ENCODE data around the gene PCDHA12. TPM values are rescaled to one million over a fixed set of nuclear protein-coding genes. Genes with fewer than 3 reads are reported as not detected.

PCDHA12 gene
- total RNA-seq, 4 donors from 2014 or later: 0.15 to 0.26 TPM; not detected in 2

DNA sequence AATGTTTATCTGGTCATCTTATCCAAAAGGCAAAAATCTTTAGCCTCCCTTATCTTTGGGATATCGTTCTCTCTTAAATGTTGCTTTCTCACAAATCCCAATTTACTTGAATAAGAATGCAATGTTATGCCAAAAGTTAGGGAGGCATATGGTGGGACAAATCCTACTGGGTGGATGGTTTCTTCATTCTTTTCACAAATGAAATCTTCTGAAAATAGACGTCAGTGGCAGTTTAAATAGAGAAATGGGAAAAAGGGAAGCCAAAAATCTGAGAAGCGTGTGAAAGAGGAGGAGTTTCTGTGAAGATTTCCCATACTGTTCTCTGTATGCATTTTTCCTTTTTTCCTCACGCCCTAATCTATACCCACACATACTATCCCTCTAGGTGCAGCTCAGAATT, 48.5 kb downstream of the PCDHA12 start:
- intact Hi-C loops (cut with DNase I): no loop called here
- Histone ChIP-seq H3K4me1 (peaks cover 0 to 20% (median 0%) of the 10 kb centered on the region in 3 donors), H3K27ac (no peak overlapping the region), H3K9me3 (no peaks in the 10 kb centered on the region), H3K27me3 (peaks cover 0 to 58% (median 8%) of the 10 kb centered on the region in 4 donors), H3K4me3 (no peak overlapping the region), H3K36me3 (no peaks in the 10 kb centered on the region)
- 55 to 59% methylated on average over 4 of the region's 4 CpGs for whole genome bisulfite sequencing, 2 donors
- TF ChIP-seq CTCF (IDR thresholded peaks at IDR 0.05) (no peak), POLR2A (IDR thresholded peaks at IDR 0.05) (no peak)
- DNase-seq: no peak

- Histone ChIP-seq H3K27me3 (peaks cover 0 to 63% (median 8%) of the 10 kb centered on the region in 4 donors), H3K4me1 (peaks cover 0 to 20% (median 0%) of the 10 kb centered on the region in 3 donors)
These were observed 50.8 kb downstream of the PCDHA12 start, which contains the start of gene PCDHAC1 for GRCh38 chr5:140925806-140926442. Gene PCDHAC1 (plus strand): TSS chr5:140926299. CDS start chr5:140926893, 594 bp downstream.

GRCh38 chr5:140926443-140927227, 51.5 kb downstream of the PCDHA12 start:
- DNase-seq: no peak
- Histone ChIP-seq H3K27me3 (peaks cover 0 to 62% (median 8%) of the 10 kb centered on the region in 4 donors), H3K4me3 (peak overlapping the region; percentile 10 to 62 (median 43)), H3K4me1 (peaks cover 0 to 20% (median 0%) of the 10 kb centered on the region in 3 donors), H3K9me3 (no peaks in the 10 kb centered on the region), H3K36me3 (no peaks in the 10 kb centered on the region), H3K27ac (no peak overlapping the region)
- peak in 5 of 6 experiments; percentile 34 to 63 (median 55) for TF ChIP-seq CTCF (IDR thresholded peaks at IDR 0.05)
- no peak for TF ChIP-seq POLR2A (IDR thresholded peaks at IDR 0.05)
- intact Hi-C loops (cut with DNase I): no loop called here
- WGBS, 2 donors: 18% methylated on average over 16 of the region's 74 CpGs; no CpG with 5 or more reads in 1 of the 2 donors

More at GRCh38 chr5:140925806-140926442, 50.8 kb downstream of the PCDHA12 start, which contains the start of gene PCDHAC1:
- no peaks in the 10 kb centered on the region for H3K9me3 ChIP-seq
- no peak within 1 kb of the TSS for H3K27ac ChIP-seq
- 21 to 23% methylated on average over 12 to 13 of the region's 41 CpGs for WGBS, 2 donors
- intact Hi-C loops (cut with DNase I): no loop called here
- no peak for DNase-seq
- H3K4me3 ChIP-seq: peak within 1 kb of the TSS; percentile 10 to 62 (median 43)
- TF ChIP-seq CTCF (IDR thresholded peaks at IDR 0.05) (no peak), POLR2A (IDR thresholded peaks at IDR 0.05) (no peak)
- H3K36me3 ChIP-seq: no peaks in the 10 kb centered on the region

DNA sequence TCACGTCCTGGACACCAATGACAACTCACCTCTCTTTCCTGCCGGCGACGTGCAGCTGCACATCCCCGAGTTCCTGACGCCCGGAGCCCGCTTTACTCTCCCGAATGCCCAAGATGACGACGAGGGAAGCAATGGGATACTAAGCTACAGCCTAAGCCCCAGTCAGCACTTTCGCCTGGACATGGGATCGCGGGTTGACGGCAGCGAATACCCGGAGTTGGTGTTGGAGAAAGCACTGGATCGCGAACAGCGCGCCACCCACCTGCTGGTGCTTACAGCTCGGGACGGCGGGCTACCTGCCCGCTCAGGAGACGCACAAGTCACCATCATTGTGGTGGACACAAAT, 52.1 kb downstream of the PCDHA12 start:
- Histone ChIP-seq H3K27me3 (peaks cover 0 to 62% (median 8%) of the 10 kb centered on the region in 4 donors), H3K36me3 (no peaks in the 10 kb centered on the region), H3K27ac (no peak overlapping the region), H3K4me1 (peaks cover 0 to 20% (median 0%) of the 10 kb centered on the region in 3 donors), H3K4me3 (peak overlapping the region; percentile 10 to 62 (median 43)), H3K9me3 (no peaks in the 10 kb centered on the region)
- DNase-seq: no peak
- TF ChIP-seq POLR2A (IDR thresholded peaks at IDR 0.05) (no peak), CTCF (IDR thresholded peaks at IDR 0.05) (no peak)
- intact Hi-C loops (cut with DNase I): no loop called here
- WGBS, 2 donors: 15 to 34% methylated on average over 5 to 8 of the region's 26 CpGs

Other genes starting within 250 kb of the PCDHA12 start
- gene CD14, start 242.1 kb upstream of the PCDHA12 start, total RNA-seq: 10 to 100 TPM in 3 of 4 donors, 1 to 10 TPM in 1; 7.6 to 58.1 (median 30.9) TPM
- gene TMCO6, start 235.9 kb upstream of the PCDHA12 start, total RNA-seq: 10 to 100 TPM; 18.4 to 46.7 (median 28.2) TPM
- 10 to 100 TPM; 31.3 to 56.3 (median 42.5) TPM for gene NDUFA2, start 227.7 kb upstream of the PCDHA12 start, total RNA-seq
- 100 to 1,000 TPM in 1 of 4 donors, 10 to 100 TPM in 3; 44.9 to 110 (median 79.8) TPM for gene IK, start 227.5 kb upstream of the PCDHA12 start, total RNA-seq
- gene WDR55, start 210.4 kb upstream of the PCDHA12 start, total RNA-seq: 10 to 100 TPM; 24.2 to 29.5 (median 25.4) TPM
- under 1 TPM in 2 of 4 donors, not detected in 2; 0.19 to 0.75 TPM for gene DND1, start 201.7 kb upstream of the PCDHA12 start, total RNA-seq
- gene HARS1, start 183.9 kb upstream of the PCDHA12 start, total RNA-seq: 10 to 100 TPM; 44.3 to 74.0 (median 62.9) TPM
- gene HARS2, start 183.9 kb upstream of the PCDHA12 start, total RNA-seq: 10 to 100 TPM; 13.3 to 24.2 (median 22.8) TPM
- gene ZMAT2, start 174.9 kb upstream of the PCDHA12 start, total RNA-seq: 10 to 100 TPM; 25.2 to 52.4 (median 41.3) TPM
- not detected for gene PCDHA1, start 89.2 kb upstream of the PCDHA12 start, total RNA-seq
- gene PCDHA2, start 80.5 kb upstream of the PCDHA12 start, total RNA-seq: not detected
- gene PCDHA3, start 74.3 kb upstream of the PCDHA12 start, total RNA-seq: under 1 TPM in 3 of 4 donors, not detected in 1; 0.09 to 0.19 (median 0.18) TPM
- gene PCDHA4, start 68.2 kb upstream of the PCDHA12 start, total RNA-seq: under 1 TPM; 0.18 to 0.38 (median 0.27) TPM
- gene PCDHA5, start 53.7 kb upstream of the PCDHA12 start, total RNA-seq: under 1 TPM in 3 of 4 donors, not detected in 1; 0.09 to 0.19 (median 0.15) TPM
- under 1 TPM in 3 of 4 donors, not detected in 1; 0.19 to 0.27 (median 0.21) TPM for gene PCDHA6, start 47.3 kb upstream of the PCDHA12 start, total RNA-seq
- under 1 TPM in 2 of 4 donors, not detected in 2; 0.15 to 0.19 TPM for gene PCDHA7, start 41.0 kb upstream of the PCDHA12 start, total RNA-seq
- under 1 TPM in 1 of 4 donors, not detected in 3; 0.19 TPM for gene PCDHA8, start 34.1 kb upstream of the PCDHA12 start, total RNA-seq
- gene PCDHA9, start 26.9 kb upstream of the PCDHA12 start, total RNA-seq: under 1 TPM in 1 of 4 donors, not detected in 3; 0.19 TPM
- under 1 TPM; under 0.01 to 0.15 (median 0.08) TPM for gene PCDHA10, start 19.4 kb upstream of the PCDHA12 start, total RNA-seq
- under 1 TPM in 3 of 4 donors, not detected in 1; under 0.01 to 0.11 (median 0.04) TPM for gene PCDHA11, start 6.4 kb upstream of the PCDHA12 start, total RNA-seq
- gene PCDHA13, start 6.8 kb downstream of the PCDHA12 start, total RNA-seq: under 1 TPM in 1 of 4 donors, not detected in 3; 0.19 TPM
- under 1 TPM in 3 of 4 donors, not detected in 1; 0.06 to 0.27 (median 0.19) TPM for gene PCDHAC1, start 51.0 kb downstream of the PCDHA12 start, total RNA-seq
- gene PCDHAC2, start 91.2 kb downstream of the PCDHA12 start, total RNA-seq: 1 to 10 TPM in 1 of 4 donors, under 1 TPM in 1, not detected in 2; 0.19 to 2.2 TPM
- gene PCDHB1, start 176.1 kb downstream of the PCDHA12 start, total RNA-seq: not detected
- gene PCDHB2, start 219.3 kb downstream of the PCDHA12 start, total RNA-seq: 1 to 10 TPM in 2 of 4 donors, under 1 TPM in 2; 0.53 to 2.3 (median 0.97) TPM
- under 1 TPM; 0.30 to 0.76 (median 0.71) TPM for gene PCDHB3, start 225.2 kb downstream of the PCDHA12 start, total RNA-seq
- 1 to 10 TPM in 2 of 4 donors, under 1 TPM in 2; 0.30 to 2.4 (median 1.3) TPM for gene PCDHB4, start 246.5 kb downstream of the PCDHA12 start, total RNA-seq

All from esophagus squamous epithelium (tissue), 5 donors.